C4-2B (cell line): ENCODE data around the gene TAF4B.

Experiments used
- ZFX ChIP-seq: fragments of 450-650 bp; IDR thresholded peaks from 2 replicates; pipeline ENCODE4 v1.6.1; 2017
- TF ChIP-seq, protein P1 (sequence below): fragments of 450-650 bp; conservative IDR thresholded peaks from 2 replicates; pipeline ENCODE4 v1.5.1; 2017; ENCODE audit warnings: mild to moderate bottlenecking

DNA sequence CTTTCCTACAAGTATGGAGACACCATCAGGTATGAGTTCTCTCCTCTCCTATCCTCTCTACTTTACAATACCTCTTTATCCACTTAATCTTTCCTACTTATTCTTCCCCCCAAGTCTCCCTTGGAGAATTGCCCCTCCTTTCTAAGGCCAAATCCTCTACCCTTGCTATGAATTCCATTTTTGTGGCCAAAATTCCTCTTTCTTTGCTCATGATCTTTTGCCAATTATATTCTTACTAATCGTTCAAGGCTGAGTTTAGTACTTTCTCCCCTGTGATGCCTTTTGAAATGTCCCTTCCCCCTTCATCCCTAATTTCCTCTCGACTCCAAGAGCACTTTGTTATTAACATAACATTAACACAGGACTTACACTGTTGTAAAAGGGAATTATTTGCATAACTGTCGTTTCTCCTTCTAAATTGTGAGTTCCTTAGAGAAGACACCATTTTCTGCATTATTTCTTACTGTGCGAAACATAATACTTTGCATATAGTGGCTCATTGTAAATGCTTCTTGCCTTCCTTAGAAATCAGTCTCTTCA lies 188.7 kb downstream of the TAF4B start:
- TF ChIP-seq, protein P1, sequence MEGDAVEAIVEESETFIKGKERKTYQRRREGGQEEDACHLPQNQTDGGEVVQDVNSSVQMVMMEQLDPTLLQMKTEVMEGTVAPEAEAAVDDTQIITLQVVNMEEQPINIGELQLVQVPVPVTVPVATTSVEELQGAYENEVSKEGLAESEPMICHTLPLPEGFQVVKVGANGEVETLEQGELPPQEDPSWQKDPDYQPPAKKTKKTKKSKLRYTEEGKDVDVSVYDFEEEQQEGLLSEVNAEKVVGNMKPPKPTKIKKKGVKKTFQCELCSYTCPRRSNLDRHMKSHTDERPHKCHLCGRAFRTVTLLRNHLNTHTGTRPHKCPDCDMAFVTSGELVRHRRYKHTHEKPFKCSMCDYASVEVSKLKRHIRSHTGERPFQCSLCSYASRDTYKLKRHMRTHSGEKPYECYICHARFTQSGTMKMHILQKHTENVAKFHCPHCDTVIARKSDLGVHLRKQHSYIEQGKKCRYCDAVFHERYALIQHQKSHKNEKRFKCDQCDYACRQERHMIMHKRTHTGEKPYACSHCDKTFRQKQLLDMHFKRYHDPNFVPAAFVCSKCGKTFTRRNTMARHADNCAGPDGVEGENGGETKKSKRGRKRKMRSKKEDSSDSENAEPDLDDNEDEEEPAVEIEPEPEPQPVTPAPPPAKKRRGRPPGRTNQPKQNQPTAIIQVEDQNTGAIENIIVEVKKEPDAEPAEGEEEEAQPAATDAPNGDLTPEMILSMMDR, result no peak
- no peak for TF ChIP-seq ZFX
